Neural progenitor cell (in vitro differentiated cells): ENCODE data around the gene ZNF469. TPM values are rescaled to one million over a fixed set of nuclear protein-coding genes. Genes with fewer than 3 reads are reported as not detected.

Experiments used
- DNase-seq: peaks from one replicate; pipeline ENCODE4 v3.0.0-alpha.2; 2016; ENCODE audit warnings: low spot score
- H2AFZ ChIP-seq: fragments of 200-600 bp; sonication (generic); replicated peaks from 2 replicates; pipeline ENCODE4 v1.6.1; 2016; ENCODE audit warnings: antibody characterized with exemption
- H3F3A ChIP-seq: fragments of 200-600 bp; sonication (generic); 2 replicates; pipeline ENCODE4 v1.6.1; 2016; ENCODE audit warnings: antibody characterized with exemption, low read depth
- H3K27ac ChIP-seq: fragments of 200-600 bp; sonication (generic); 2 replicates; pipeline ENCODE4 v1.5.1; 2016; ENCODE audit warnings: mild to moderate bottlenecking
- H3K27me3 ChIP-seq: fragments of 200-600 bp; sonication (generic); 2 replicates; pipeline ENCODE4 v1.6.1; 2016; ENCODE audit warnings: mild to moderate bottlenecking, moderate library complexity
- H3K36me3 ChIP-seq: fragments of 200-600 bp; sonication (generic); 2 replicates; pipeline ENCODE4 v1.5.1; 2016
- H3K4me1 ChIP-seq: fragments of 200-600 bp; sonication (generic); 2 replicates; pipeline ENCODE4 v1.6.1; 2016; ENCODE audit warnings: mixed run types
- H3K4me2 ChIP-seq: fragments of 200-600 bp; sonication (generic); 2 replicates; pipeline ENCODE4 v1.6.1; 2016
- H3K4me3 ChIP-seq: fragments of 200-600 bp; sonication (generic); 2 replicates; pipeline ENCODE4 v1.5.1; 2016
- H3K79me2 ChIP-seq: fragments of 200-600 bp; sonication (generic); 2 replicates; pipeline ENCODE4 v1.6.1; 2016; ENCODE audit warnings: low read depth
- H3K9ac ChIP-seq: fragments of 200-600 bp; sonication (generic); 2 replicates; pipeline ENCODE4 v1.6.1; 2016
- H3K9me3 ChIP-seq: fragments of 200-600 bp; sonication (generic); 2 replicates; pipeline ENCODE4 v1.5.1; 2016; ENCODE audit warnings: low read depth
- H4K20me1 ChIP-seq: fragments of 200-600 bp; sonication (generic); 2 replicates; pipeline ENCODE4 v1.6.1; 2016; ENCODE audit warnings: low read depth
- H3K27ac Mint-ChIP-seq: 3 replicates; pipeline ENCODE4 v1.8.0; 2021; ENCODE audit warnings: mixed read lengths
- H3K27me3 Mint-ChIP-seq: 2 replicates; pipeline ENCODE4 v1.8.0; 2022; ENCODE audit warnings: low read depth, mild to moderate bottlenecking, inconsistent platforms, moderate library complexity, mixed read lengths; ENCODE audit not compliant: insufficient read depth
- H3K36me3 Mint-ChIP-seq: 3 replicates; pipeline ENCODE4 v1.8.0; 2021; ENCODE audit warnings: mixed read lengths
- H3K4me1 Mint-ChIP-seq: 3 replicates; pipeline ENCODE4 v1.8.0; 2021; ENCODE audit warnings: mixed read lengths
- H3K4me3 Mint-ChIP-seq: 3 replicates; pipeline ENCODE4 v1.8.0; 2021; ENCODE audit warnings: mild to moderate bottlenecking, moderate library complexity, mixed read lengths
- H3K9me3 Mint-ChIP-seq: 3 replicates; pipeline ENCODE4 v1.8.0; 2020; ENCODE audit warnings: mixed read lengths
- CTCF ChIP-seq: fragments of 200-600 bp; sonication (generic); IDR thresholded peaks from 2 replicates; pipeline ENCODE4 v1.5.1; 2017; ENCODE audit warnings: antibody characterized with exemption, mild to moderate bottlenecking
- EZH2 ChIP-seq: fragments of 200-600 bp; sonication (generic); IDR thresholded peaks from 2 replicates; pipeline ENCODE4 v1.6.1; 2017; ENCODE audit warnings: antibody characterized with exemption, mild to moderate bottlenecking, moderate library complexity
- EZH2phosphoT487 ChIP-seq: fragments of 200-600 bp; sonication (generic); IDR thresholded peaks from 2 replicates; pipeline ENCODE4 v1.6.1; 2017; ENCODE audit warnings: antibody characterized with exemption
- total RNA-seq: library from RNA; depleted of rRNA; stranded (reverse); fragments of >200 nt; gene quantifications from 2 replicates; pipeline ENCODE4 v1.2.3, GENCODE V29; 2015; ENCODE audit warnings: low replicate concordance

ZNF469 gene
- total RNA-seq, 1 donor from 2014 or later, result 0.02 TPM

DNA sequence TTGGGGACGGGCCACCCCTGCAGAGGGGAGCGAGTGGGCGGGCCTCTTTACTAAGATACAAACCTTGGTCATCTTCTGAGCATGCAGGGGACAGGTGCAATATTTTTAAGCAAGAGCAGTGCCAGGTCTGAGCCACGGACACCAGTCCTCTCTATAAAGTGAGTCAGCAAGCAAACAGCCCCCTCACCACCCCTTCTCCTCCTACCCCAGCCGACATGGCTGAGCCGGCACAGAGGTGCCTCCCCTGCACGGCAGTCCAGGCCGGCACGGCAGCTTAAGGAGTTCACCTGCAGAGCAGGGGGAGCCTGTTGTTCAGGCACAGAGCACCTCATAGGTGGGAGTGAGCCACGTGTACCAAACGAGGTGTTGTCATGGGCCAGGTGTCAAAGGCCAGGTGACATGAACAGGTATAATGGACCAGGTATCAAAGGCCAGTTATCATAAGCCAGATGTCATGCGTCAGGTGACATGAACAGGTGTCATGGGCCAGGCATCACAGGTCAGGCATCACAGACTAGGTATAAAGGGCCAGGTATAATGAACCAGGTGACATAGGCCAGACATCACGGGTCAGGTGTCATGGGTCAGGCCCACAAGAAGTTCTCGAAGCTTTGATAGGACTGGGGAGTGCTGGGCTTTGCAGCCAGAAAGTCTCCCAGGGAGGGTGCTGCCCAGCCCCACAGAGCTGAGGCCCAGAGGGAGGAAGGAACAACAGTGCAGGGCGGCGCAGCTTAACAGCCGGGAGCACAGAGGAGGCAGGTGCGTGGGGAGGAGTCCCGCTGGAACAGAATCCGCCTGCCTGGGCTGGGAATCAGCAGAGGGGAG is 42.6 kb upstream of the ZNF469 start:
- Histone ChIP-seq H3K79me2 (no peaks in the 10 kb centered on the region), H3K27ac (no peak overlapping the region), H3K36me3 (no peaks in the 10 kb centered on the region), H3F3A (peaks cover 8% of the 10 kb centered on the region), H3K27me3 (no peaks in the 10 kb centered on the region), H2AFZ (no peak overlapping the region), H3K9ac (no peak overlapping the region), H3K4me2 (no peak overlapping the region), H4K20me1 (no peaks in the 10 kb centered on the region), H3K9me3 (no peaks in the 10 kb centered on the region), H3K4me1 (no peaks in the 10 kb centered on the region), H3K4me3 (no peak overlapping the region)
- DNase-seq, result no peak
- H3K4me1 Mint-ChIP-seq, result no peaks in the 10 kb centered on the region
- no peaks in the 10 kb centered on the region for H3K36me3 Mint-ChIP-seq
- TF ChIP-seq CTCF, result no peak
- no peak for TF ChIP-seq EZH2phosphoT487
- TF ChIP-seq EZH2, result no peak
- no peak overlapping the region for H3K4me3 Mint-ChIP-seq
- H3K27me3 Mint-ChIP-seq, result peaks cover 10% of the 10 kb centered on the region
- peaks cover 10% of the 10 kb centered on the region for H3K9me3 Mint-ChIP-seq
- H3K27ac Mint-ChIP-seq, result peak overlapping the region; percentile 74

- no peaks in the 10 kb centered on the region for H3K79me2 ChIP-seq
- TF ChIP-seq EZH2 (no peak), EZH2phosphoT487 (no peak), CTCF (no peak)
- no peaks in the 10 kb centered on the region for H3K4me1 ChIP-seq
- Mint-ChIP-seq H3K9me3 (peaks cover 10% of the 10 kb centered on the region), H3K27me3 (peaks cover 9% of the 10 kb centered on the region), H3K36me3 (no peaks in the 10 kb centered on the region), H3K4me3 (no peak overlapping the region), H3K27ac (no peak overlapping the region), H3K4me1 (no peaks in the 10 kb centered on the region)
- no peaks in the 10 kb centered on the region for H3K9me3 ChIP-seq
- peaks cover 8% of the 10 kb centered on the region for H3F3A ChIP-seq
- H3K4me2 ChIP-seq, result no peak overlapping the region
- no peaks in the 10 kb centered on the region for H3K27me3 ChIP-seq
- H3K4me3 ChIP-seq, result no peak overlapping the region
- no peak overlapping the region for H3K9ac ChIP-seq
- no peaks in the 10 kb centered on the region for H4K20me1 ChIP-seq
- DNase-seq, result no peak
- H2AFZ ChIP-seq, result no peak overlapping the region
- H3K36me3 ChIP-seq, result no peaks in the 10 kb centered on the region
- no peak overlapping the region for H3K27ac ChIP-seq
Measured at GRCh38 chr16:88340755-88341150, 42.0 kb upstream of the ZNF469 start.

- TF ChIP-seq CTCF, result no peak
- TF ChIP-seq EZH2phosphoT487, result no peak
- TF ChIP-seq EZH2, result no peak
Measured at GRCh38 chr16:88341551-88342290, 41.0 kb upstream of the ZNF469 start.

More at GRCh38 chr16:88341551-88342290, 41.0 kb upstream of the ZNF469 start:
- H3K27ac Mint-ChIP-seq, result no peak overlapping the region
- no peak for DNase-seq
- Histone ChIP-seq H3K27me3 (no peaks in the 10 kb centered on the region), H3K36me3 (no peaks in the 10 kb centered on the region), H3F3A (no peaks in the 10 kb centered on the region), H3K9me3 (no peaks in the 10 kb centered on the region), H2AFZ (no peak overlapping the region), H3K9ac (no peak overlapping the region), H4K20me1 (no peaks in the 10 kb centered on the region), H3K79me2 (no peaks in the 10 kb centered on the region), H3K4me1 (no peaks in the 10 kb centered on the region), H3K27ac (no peak overlapping the region), H3K4me2 (no peak overlapping the region), H3K4me3 (no peak overlapping the region)
- no peaks in the 10 kb centered on the region for H3K4me1 Mint-ChIP-seq
- H3K9me3 Mint-ChIP-seq, result peaks cover 6% of the 10 kb centered on the region
- no peak overlapping the region for H3K4me3 Mint-ChIP-seq
- H3K27me3 Mint-ChIP-seq, result peaks cover 5% of the 10 kb centered on the region
- H3K36me3 Mint-ChIP-seq, result no peaks in the 10 kb centered on the region
